PC-9 (cell line): ENCODE measurements around the gene UBE3C.

ENCODE experiments used
- EZH2 ChIP-seq: fragments of 200-600 bp; sonication (generic); IDR thresholded peaks from 2 replicates; pipeline ENCODE4 v1.8.0; 2017; ENCODE audit warnings: antibody characterized with exemption, low read depth
- TF ChIP-seq, protein P1 (sequence below): fragments of 200-600 bp; sonication (generic); conservative IDR thresholded peaks from 2 replicates; pipeline ENCODE4 v1.6.1; 2017; ENCODE audit warnings: mixed run types, antibody characterized with exemption, mild to moderate bottlenecking, moderate library complexity

DNA sequence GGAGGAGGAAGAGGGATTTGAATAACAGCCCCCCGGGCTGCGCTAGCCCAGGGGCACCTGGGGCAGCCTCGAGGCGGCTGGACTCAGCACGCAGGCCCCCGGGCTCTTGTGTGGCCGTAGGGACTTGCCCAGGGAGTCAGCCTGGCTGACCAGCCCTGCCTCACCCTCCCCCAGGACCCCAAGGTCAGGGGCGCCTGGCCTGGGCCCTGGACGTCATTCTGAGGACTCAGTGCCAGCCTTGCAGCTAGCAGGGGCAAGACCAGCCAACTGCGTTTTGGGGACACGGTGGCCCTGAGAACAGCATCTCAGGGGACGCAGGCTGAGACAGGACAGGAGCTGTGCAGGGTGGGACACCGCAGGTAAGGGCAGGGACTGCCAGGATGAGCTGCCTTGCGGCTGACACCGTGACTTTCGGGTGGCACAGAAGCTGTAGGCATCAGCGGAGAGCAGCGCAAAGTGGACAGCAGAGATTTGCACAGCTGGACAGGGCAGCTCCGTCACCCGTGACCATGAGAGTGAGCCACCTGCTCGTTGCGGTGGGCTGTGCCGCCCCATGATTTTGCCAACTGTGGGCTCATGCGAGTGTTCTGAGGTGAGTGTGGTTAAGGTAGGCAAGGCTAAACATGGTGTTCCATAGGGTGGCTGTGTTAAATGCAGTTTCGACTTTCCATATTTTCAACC, 48.1 kb upstream of the UBE3C start:
- TF ChIP-seq, protein P1, sequence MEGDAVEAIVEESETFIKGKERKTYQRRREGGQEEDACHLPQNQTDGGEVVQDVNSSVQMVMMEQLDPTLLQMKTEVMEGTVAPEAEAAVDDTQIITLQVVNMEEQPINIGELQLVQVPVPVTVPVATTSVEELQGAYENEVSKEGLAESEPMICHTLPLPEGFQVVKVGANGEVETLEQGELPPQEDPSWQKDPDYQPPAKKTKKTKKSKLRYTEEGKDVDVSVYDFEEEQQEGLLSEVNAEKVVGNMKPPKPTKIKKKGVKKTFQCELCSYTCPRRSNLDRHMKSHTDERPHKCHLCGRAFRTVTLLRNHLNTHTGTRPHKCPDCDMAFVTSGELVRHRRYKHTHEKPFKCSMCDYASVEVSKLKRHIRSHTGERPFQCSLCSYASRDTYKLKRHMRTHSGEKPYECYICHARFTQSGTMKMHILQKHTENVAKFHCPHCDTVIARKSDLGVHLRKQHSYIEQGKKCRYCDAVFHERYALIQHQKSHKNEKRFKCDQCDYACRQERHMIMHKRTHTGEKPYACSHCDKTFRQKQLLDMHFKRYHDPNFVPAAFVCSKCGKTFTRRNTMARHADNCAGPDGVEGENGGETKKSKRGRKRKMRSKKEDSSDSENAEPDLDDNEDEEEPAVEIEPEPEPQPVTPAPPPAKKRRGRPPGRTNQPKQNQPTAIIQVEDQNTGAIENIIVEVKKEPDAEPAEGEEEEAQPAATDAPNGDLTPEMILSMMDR = no peak
- TF ChIP-seq EZH2 = no peak
